T47D (cell line): ENCODE results near the gene FOXL2NB.

Experiments used
- DNase-seq, 2 experiments: peaks; one replicate each; pipeline versions ENCODE4 v3.0.0 to v3.0.0-alpha.2; 2011 to 2012; ENCODE audit warnings: low read depth in 1 of 2, low spot score in 1 of 2
- JUND ChIP-seq: IDR thresholded peaks from 2 replicates; pipeline ENCODE4 v1.6.1; 2012; ENCODE audit warnings: low read depth
- in situ Hi-C: cut with HindIII; loops from 2 replicates; pipeline ENCODE4 v1.10.0; 2016; ENCODE audit warnings: low sequenced_read_pairs, low pct_unique_long_range_greater_than_20kb

Gene FOXL2NB

DNA sequence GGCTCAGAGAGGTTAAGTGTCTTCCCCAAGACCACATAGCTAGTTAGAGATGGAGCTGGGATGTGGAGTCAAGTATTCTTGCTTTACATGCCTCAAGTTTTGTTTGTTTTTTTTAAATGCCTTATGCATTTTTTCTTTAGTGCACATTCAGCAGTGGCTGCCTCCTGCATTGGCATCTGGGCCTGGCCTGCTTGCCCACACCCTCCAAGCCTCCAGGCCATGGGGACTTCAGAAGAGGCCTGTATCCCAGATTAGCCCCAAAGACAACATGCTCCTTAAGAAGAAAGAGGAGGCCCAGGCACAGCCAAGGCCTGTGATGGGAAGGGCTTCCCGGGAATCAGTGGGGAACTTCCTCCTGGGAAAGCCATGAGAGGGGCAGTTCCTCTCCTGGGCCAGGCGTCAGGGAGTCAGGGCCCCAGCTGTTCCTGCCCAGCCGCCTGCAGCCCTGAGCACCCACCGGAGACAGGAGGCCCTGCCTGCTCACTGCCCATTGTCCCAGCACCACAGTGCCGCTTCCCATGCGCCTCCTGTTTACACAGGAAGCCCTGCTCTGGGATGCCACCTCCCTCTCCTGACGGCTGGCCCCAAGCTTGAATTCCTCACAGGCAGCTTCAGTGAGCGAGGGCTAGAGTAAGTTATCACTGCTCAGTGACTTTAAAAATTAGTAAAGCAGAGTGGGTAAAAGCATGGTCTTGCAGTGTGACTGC, 16.0 kb downstream of the FOXL2NB start:
- in situ Hi-C loops: no loop called here
- DNase-seq: no peak
- TF ChIP-seq JUND: no peak

DNA sequence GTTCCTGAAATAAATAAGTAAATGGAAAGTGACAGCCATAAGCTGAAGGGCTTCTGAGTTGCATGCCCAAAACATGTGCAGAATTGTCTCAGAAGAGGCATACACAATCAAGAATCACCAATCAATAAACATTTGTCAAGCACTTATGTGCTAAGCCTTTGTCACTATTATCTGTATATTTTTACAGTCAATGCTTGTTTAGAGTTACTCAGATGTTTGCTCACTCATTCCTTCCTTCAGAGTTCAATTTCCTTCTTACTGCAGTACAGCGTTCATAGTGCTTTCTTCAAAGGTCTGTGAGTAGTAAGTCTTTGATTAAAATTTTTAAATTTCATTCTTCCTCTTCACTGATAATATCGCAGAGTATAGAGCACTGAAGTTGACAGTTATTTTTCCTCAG, 17.2 kb downstream of the FOXL2NB start:
- peak in 1 of 2 experiments; percentile 69 for DNase-seq
- in situ Hi-C loops: no loop called here
- TF ChIP-seq JUND: no peak

DNA sequence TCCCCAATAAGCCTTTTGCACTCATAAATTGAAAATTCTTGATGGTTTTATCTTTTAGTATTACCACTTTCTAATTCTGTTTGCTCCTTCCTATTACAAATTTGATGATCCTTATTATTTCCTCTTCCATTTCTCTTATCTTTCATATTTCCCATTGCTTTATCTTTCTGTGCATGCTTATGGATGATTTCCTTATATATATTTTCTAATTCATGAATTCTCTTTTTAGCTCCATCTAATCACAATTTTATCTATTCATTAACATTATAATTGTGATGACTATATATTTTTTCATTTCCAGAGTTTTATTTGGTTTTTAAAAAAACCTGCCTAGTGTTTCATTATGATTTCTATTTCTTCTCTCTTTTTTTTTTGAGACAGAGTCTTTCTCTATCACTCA, 17.9 kb downstream of the FOXL2NB start:
- no peak for DNase-seq
- TF ChIP-seq JUND: no peak
- in situ Hi-C loops: no loop called here

DNA sequence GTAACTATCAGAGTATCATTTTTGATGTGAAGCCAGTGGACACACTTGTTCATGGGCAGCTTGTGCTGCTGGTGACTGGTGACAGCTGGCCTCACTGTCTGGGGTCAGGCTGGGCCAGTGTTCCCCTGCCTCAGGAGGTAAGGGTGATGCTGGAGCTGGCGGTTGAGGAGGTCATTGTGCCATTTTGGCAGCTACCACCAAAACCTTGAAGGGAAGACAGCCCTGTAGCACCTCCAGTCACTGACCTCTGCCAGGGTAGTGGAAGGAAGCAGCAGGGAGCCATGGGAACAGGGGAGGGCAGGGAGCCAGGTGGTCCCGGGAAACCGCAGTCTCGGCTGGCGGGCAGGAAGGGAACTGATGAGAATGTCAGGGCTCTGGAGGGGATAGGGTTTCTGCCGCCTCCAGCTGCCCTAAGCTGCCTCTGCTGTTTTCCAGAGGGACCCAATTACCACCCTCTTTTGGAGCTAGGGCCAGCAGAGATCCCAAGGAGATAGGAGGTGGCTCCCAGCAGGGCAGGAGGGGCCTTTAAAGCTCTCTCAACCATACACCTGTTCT, 24.8 kb downstream of the FOXL2NB start:
- no peak for TF ChIP-seq JUND
- no peak for DNase-seq
- in situ Hi-C loops: no loop called here

DNA sequence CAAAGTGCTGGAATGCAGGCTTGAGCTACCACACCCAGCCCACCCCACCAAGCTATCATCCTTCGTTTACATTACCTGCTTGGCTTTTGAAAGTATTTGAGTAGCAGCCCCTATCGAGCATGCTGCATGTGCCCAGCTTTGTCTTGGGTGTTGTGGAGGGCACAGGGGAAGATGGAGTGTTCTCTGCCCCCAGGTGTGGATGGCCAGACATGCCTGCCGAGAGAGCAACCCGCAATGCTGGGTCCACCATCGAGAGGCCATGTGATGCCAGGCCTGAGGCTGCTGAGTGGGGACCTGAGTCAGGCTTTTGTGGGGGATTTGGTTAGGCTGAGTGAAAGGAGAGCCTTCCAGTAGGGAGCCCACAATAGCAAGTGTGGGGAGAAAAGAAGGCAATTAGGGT, 25.9 kb downstream of the FOXL2NB start:
- no peak for DNase-seq
- in situ Hi-C loops: no loop called here
- no peak for TF ChIP-seq JUND

DNA sequence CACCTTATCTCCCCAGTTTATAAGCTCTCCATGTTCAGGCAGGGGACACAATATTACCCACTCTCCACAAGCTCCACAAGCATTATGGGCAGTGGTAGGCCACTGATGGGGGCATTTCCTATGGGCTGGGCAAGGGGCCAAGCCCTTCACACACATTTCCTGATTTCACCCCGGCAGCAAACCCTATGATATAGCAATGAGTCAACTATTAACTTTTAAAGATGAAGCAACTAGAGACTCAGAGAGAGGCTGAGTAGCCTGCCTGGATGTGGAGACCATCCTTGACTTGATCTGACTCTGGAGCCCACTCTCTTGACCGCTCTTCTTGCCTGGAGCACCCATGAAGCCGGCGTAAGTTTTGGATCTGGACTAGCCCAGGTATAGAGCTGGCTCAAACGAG, 27.4 kb downstream of the FOXL2NB start:
- in situ Hi-C loops: no loop called here
- DNase-seq: no peak
- TF ChIP-seq JUND: no peak

DNA sequence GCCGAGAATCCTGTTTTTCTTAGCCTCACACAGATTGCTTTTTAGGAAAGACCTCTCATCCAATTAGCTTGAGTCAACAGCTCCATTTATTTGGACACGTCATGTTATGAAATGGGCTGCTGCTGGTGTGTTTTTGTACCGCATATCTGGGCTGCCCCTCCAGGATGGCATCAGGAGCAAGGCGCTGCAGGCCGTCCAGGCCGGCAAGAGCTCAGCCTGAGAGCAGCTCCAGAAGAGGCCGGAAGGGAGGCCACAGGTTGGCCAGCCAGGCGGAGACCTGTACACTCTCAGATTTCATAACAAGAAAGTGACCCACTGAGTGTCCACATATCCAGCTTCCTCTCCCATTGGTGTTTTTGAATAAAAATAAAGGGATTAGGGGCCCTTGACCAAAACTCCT, 28.3 kb downstream of the FOXL2NB start:
- DNase-seq: no peak
- no peak for TF ChIP-seq JUND
- in situ Hi-C loops: no loop called here

DNA sequence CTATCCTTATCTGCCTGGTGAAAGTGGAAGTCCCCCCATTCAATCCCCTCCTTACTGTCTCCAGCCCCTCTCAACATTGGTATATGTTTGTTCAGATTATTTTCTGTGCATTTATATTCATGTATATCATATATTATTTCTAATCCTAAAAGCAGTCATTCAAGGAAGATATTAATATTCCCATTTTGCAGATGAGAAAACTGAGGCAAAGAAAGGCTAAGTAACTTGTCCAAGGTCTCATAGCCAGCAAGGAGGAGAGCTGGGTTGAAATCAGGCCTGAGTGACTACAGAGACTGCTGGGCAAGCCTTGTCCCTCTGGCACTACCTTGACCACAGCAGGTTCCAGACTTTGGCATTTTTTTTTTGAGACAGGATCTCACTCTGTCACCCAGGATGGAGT, 29.0 kb downstream of the FOXL2NB start:
- in situ Hi-C loops: no loop called here
- DNase-seq: no peak
- TF ChIP-seq JUND: no peak

DNA sequence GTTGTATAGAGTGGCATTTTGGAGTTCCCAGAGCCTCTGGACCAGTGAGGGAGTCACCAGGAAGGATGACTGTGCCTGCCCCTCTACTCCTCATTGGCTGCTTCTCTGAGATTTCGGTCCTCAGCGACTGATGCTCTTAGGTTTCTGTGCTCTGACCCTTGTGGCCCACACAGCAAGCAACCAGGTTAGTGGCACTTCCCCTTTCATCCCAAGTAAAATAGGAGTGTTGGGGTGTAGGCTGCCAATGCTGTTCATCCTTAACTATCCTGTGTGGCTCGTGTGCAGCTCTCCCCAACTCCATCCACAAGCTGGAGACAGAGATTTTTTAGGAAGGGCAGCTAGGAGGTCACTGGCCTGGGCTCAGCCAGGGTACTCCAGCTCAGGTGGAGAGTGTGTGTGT, 37.8 kb downstream of the FOXL2NB start:
- in situ Hi-C loops: no loop called here
- DNase-seq: no peak
- TF ChIP-seq JUND: no peak

DNA sequence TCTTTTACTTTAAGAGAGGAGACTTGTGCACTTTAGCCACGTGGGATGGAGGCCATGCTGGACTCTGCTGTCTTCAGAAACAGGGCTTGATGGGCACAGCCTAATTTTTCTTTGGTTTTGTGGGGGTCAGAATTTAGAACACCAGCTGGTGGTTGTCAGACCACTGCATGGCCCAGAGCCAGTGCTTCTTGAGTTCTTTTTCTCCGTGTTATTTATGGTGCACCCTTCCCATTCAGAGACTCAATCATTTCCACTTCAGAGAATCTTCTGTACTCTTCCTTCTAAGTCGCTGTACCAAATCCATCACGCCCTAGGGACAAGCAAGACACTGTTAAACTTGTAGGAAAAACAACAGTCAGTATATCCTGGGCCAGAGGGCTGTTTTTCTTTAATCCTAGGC, 38.9 kb downstream of the FOXL2NB start:
- in situ Hi-C loops: no loop called here
- no peak for TF ChIP-seq JUND
- DNase-seq: no peak

DNA sequence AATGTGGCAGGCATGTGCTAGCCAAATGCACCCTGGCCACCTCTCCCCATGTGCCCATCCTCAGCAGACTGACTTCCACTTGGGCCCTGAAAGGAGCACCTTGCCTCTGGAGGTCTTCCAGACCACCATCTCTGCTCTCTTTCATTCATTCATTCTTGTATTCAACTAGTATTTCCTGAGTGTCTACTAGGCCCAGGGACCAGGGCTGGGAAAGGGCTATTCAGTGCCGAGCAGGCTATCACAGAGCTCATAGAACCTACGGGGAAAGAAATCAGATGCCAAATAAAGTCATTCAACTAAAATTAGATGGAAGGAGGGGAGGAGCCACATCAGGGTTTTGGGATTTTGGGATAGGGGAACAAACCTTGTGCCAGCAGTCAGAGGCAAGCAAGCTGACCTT, 40.2 kb downstream of the FOXL2NB start:
- TF ChIP-seq JUND: no peak
- no peak for DNase-seq
- in situ Hi-C loops: no loop called here

DNA sequence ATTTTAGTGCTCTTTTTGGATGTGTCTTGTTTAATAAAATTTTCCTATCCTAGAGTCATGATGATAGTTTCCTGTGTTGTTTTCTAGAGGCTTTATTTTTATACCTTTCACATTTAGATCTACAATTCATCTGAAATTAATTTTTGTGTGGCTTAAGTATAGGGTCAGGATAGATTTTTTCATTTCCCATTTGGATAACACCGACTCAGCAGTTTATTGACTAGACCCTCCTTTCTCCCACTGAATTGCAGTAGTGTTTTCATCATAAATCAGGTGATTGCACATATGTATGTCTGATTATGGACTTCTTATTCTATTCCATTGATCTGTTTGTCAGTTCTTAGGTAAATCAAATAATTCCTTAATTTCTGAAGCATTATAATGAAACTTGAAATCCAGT, 48.7 kb downstream of the FOXL2NB start:
- DNase-seq: no peak
- in situ Hi-C loops: no loop called here
- TF ChIP-seq JUND: no peak
